Mesodermal cell (in vitro differentiated cells): ENCODE data around the gene CABYR.

ENCODE experiments used
- H3K27ac ChIP-seq: 2 replicates; pipeline ENCODE4 v1.7.0; 2013; ENCODE audit warnings: mild to moderate bottlenecking, low read depth, low read length, moderate library complexity; ENCODE audit not compliant: severe bottlenecking
- H3K36me3 ChIP-seq: 2 replicates; pipeline ENCODE4 v1.7.1; 2013; ENCODE audit warnings: mild to moderate bottlenecking, low read length, moderate library complexity; ENCODE audit not compliant: control insufficient read depth, insufficient read depth
- H3K4me1 ChIP-seq: one replicate; pipeline ENCODE4 v1.7.1; 2013; ENCODE audit warnings: mild to moderate bottlenecking, low read length; ENCODE audit not compliant: insufficient read depth, control insufficient read depth, poor library complexity, severe bottlenecking
- H3K4me3 ChIP-seq: 2 replicates; pipeline ENCODE4 v1.7.0; 2013; ENCODE audit warnings: low read length, control low read depth, mild to moderate bottlenecking; ENCODE audit not compliant: insufficient read depth, poor library complexity, severe bottlenecking; ENCODE audit errors: extremely low read depth
- H3K9me3 ChIP-seq: 2 replicates; pipeline ENCODE4 v1.7.1; 2013; ENCODE audit warnings: mild to moderate bottlenecking, low read length, moderate library complexity; ENCODE audit not compliant: control insufficient read depth
- WGBS, 2 experiments: methylation state at CpG; one replicate each; pipeline ENCODE4 v1.1.5; 2013; ENCODE audit warnings: missing lambda C conversion rate in 2 of 2; ENCODE audit not compliant: insufficient coverage in 2 of 2; 5-methylcytosine and 5-hydroxymethylcytosine counted together

The CABYR gene

DNA sequence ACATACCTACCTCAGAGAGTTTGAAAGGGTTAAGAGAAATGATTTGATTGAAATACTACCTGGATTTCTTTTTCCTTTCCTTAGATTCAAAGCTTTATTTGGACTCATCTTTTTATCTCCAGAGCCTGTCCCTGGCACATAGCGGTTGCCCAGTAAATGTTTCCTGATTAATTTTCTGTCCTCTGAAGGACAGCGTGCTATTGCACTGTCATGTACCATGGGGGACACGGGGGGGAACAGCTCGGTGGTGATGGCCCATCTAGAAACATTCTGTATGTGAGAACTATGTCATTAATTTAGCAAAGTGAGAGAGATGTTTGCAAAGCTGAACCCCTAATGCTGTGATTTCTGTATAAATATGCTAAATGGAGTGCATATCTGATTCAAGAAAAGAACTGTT, 26.4 kb upstream of the CABYR start:
- Histone ChIP-seq H3K4me1 (no peaks in the 10 kb centered on the region), H3K4me3 (no peak overlapping the region), H3K36me3 (no peaks in the 10 kb centered on the region), H3K27ac (no peak overlapping the region), H3K9me3 (no peaks in the 10 kb centered on the region)
- WGBS, 2 experiments, result 94 to 97% methylated on average over 4 of the region's 4 CpGs

DNA sequence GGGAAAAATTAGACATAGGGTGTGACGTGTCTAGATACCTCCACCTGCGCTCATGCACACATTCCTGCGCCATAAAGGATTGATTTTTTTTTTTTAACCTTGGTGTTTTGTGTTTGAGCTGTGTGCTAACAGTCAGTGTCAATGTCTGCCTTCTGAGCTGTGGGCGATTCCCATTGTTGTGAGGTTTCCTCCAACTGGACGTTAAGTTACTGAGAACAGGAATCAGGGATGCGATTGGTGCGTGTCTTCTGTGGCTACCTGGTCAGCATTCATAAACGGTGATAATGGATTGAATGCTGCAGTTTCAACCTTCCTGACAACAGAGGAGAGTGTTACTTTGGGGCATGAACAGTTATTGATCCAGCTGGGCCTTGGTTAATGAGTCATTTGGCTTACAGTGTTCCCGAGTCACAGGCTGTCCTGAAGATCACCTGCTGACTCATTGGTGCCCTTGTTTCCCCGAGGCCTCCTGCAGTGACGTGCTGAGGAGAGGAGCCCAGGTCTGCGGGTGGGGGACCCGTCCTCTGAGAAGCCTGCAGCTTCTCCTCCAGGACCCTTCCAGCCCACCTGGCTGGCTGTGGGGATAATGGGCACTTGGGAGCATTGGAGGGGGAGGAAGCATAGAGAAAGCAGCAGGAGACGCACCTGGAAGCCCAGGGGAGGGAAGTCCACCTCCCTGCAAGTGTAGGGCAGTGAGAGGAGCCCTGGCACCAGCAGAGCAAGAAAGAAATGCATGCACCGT, 25.8 kb upstream of the CABYR start:
- Histone ChIP-seq H3K9me3 (no peaks in the 10 kb centered on the region), H3K36me3 (no peaks in the 10 kb centered on the region), H3K27ac (no peak overlapping the region), H3K4me3 (no peak overlapping the region), H3K4me1 (no peaks in the 10 kb centered on the region)
- 79 to 84% methylated on average over 5 to 12 of the region's 15 CpGs for WGBS, 2 experiments

DNA sequence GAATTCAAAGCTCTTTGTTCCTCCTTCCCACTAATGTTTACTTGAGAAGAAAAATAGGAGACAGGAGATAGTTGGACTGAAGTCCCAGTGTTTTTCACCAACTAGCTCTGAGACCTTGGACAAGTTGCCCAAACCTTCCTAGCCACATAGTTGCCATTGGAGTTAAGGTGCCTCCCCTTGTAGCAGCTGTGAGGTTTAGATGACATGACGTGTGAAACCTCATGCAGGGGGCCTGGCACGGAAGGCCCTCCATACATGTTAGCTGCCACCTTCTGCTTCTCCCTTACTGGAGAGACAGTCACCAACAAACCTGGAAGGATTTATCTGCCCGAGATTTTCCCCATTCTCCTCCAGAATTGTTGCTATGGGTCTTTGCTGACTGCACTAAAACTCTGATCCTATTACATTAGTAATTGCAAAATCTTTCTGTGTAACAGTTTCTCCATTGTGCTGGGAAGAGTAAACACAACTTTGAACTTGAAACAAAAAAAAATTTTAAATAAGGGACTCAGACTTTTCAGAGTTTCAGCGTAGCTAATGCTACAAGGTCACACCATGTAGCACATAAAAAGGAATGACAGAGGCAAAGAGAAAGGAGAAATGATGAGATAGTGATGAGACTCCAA, 23.8 kb upstream of the CABYR start:
- WGBS, 2 experiments, result 81 to 82% methylated on average over 3 to 4 of the region's 4 CpGs
- Histone ChIP-seq H3K27ac (no peak overlapping the region), H3K9me3 (no peaks in the 10 kb centered on the region), H3K36me3 (no peaks in the 10 kb centered on the region), H3K4me1 (no peaks in the 10 kb centered on the region), H3K4me3 (no peak overlapping the region)

DNA sequence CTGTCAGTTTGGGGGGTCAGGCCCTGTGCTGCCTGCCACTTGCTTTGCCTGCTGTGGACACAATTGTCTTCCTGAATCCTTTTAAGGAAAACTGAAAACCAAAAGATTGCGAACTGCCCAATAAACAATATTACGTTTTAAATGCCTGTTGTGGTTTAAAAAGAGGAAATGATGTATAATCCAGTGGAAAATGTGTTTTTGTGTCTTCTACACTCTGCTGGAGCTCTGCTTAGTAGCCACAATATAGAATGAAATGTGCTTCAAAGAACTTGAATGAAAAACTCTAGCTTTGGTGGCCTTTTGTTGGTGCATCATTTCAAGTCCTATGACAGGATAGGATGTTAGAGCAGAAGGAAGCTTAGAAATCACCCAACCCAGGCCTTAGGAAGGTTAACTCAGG, 23.2 kb upstream of the CABYR start:
- no peaks in the 10 kb centered on the region for H3K4me1 ChIP-seq
- no peak overlapping the region for H3K4me3 ChIP-seq
- H3K36me3 ChIP-seq, result no peaks in the 10 kb centered on the region
- H3K27ac ChIP-seq, result no peak overlapping the region
- 100% methylated on average over 2 of the region's 2 CpGs; no CpG with 5 or more reads in 1 of the 2 experiments for WGBS, 2 experiments
- no peaks in the 10 kb centered on the region for H3K9me3 ChIP-seq

DNA sequence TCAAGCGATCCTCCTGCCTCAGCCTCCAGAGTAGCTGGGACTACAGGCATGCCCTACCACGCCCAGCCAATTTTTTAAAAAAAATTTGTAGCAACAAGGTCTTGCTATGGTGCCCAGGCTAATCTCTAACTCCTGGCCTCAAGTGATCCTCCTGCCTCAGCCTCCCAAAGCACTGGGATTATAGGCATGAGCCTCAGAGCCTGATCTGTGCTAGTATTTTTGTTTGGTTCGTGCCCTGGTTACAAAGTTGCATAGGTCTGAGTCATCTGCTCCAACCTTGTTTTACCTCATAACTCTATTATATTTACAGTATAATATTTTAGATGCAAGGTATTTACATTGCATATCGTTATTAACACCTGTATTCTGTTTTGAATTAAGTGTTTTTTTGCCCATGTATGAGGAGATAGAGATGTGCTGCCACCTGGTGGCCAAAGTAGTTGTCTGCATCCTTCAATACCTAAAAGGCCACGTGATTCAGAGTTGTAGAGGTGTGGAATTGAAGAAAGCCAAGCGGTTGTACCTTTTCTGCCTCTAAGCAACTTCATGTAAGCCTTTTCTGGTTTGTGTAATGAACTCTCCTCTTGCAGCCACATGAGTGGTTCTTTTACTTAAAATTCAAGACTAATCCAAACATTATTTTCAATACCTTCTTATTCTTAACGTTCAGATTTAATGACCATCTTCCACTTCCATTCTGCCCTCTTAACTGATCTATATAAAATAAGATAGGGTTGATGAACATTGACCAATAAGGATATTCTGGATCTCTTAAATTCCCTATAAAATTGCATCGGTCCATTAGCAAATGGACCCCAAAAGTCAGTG, 19.9 kb upstream of the CABYR start:
- H3K36me3 ChIP-seq, result no peaks in the 10 kb centered on the region
- H3K4me1 ChIP-seq, result no peaks in the 10 kb centered on the region
- no peaks in the 10 kb centered on the region for H3K9me3 ChIP-seq
- H3K27ac ChIP-seq, result no peak overlapping the region
- 63 to 97% methylated on average over 3 to 4 of the region's 8 CpGs for WGBS, 2 experiments
- no peak overlapping the region for H3K4me3 ChIP-seq

DNA sequence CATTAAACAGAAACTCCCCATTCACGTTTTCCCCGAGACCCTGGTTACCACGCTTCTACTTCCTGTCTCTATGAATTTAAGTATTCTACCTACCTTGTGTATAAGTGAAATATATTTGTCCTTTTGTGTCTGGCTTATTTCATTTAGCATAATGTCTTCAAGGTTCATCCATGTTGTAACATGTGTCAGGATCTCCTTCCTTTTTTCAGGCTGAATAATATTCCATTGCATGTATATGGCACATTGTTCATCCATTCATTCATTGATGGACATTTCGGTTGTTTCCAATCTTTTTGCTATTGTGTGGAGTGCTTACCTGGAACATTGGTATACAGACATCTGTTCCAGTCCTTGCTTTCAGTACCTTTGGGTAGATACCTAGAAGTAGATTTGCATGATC, 18.2 kb upstream of the CABYR start:
- H3K4me3 ChIP-seq, result no peak overlapping the region
- WGBS, 2 experiments, result no CpG with 5 or more reads among the region's 4 CpGs

DNA sequence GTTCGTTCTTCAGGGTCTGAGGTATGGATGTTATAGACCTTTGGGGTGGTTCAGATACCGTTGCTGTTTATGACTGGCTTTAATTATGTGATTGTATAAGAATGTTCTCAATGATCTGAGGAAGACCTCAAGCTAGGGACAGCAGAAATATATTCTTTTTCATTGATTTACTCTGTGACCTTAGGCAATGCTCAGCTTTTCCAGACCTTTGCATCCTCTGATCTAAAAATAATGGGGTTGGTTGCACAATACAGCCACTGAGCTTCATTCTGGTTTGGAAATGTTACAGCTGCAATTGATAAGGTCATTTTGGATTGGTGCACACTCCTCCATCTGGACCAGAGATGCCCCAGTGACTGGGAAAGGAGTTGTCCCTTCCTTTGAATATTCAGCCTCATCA, 17.2 kb upstream of the CABYR start:
- Histone ChIP-seq H3K4me3 (no peak overlapping the region), H3K27ac (no peak overlapping the region), H3K9me3 (no peaks in the 10 kb centered on the region), H3K36me3 (no peaks in the 10 kb centered on the region), H3K4me1 (no peaks in the 10 kb centered on the region)
- WGBS, 2 experiments, result 100% methylated on average over 1 to 2 of the region's 2 CpGs

More for the DNA sequence above, 18.2 kb upstream of the CABYR start:
- Histone ChIP-seq H3K27ac (no peak overlapping the region), H3K36me3 (no peaks in the 10 kb centered on the region), H3K9me3 (no peaks in the 10 kb centered on the region), H3K4me1 (no peaks in the 10 kb centered on the region)

DNA sequence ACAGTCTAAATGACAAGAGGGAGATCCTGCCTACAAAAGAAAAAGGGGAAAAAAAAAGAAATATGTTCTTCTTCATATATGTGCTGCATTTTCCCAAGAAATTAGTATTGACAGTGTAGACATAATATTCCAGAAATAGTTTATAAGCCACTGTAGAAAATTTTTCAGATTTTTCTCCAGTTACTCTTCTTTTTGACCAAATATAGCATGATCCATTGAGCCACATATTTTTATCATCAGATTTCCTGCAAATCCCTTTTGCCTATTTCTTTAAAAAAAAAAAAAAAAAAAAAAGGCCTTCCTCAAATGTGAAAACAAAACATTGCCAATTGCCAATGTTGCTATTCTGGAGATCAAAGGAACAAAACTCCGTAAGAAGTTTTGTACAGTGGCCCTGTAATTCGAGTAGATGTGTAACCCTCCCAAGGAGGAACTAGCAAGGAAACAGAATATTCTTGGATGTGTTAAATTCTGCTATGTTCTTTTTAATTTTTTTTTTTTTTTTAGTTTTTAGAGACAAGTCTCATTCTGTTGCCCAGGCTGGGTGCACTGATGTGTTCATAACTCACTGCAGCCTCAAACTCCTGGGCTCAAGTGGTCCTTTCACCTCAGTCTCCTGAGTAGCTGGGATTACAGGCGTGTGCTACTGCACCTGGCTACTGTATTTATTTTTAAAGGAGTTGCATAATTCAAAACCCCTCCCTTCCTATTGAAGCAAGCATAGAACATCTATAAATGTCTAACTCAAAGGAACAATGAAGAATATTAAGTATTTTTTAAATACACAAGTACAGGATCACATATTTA, 12.5 kb upstream of the CABYR start:
- no peaks in the 10 kb centered on the region for H3K36me3 ChIP-seq
- no peak overlapping the region for H3K4me3 ChIP-seq
- no peaks in the 10 kb centered on the region for H3K9me3 ChIP-seq
- WGBS, 2 experiments, result 91% methylated on average over 2 of the region's 3 CpGs
- H3K4me1 ChIP-seq, result no peaks in the 10 kb centered on the region
- H3K27ac ChIP-seq, result no peak overlapping the region

DNA sequence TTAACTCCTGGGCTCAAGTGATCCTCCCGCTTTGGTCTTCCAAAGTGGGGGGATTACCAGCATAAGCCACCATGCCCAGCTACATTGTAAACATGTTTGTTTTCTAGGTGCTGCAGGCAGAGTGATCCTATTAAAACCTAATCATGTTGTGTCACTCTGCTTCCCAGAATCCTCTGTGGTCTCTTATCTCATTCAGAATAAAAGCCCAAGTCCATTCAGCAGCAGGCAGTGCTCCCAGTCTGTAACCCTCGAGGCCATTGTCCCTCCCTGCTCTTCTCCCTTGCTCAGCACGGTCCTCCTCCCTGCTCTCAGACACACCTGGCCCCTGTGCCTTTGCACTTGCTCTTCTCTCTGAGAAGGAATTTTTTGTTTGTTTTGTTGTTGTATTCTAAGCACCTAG, 11.1 kb upstream of the CABYR start:
- 83 to 100% methylated on average over 1 of the region's 3 CpGs for WGBS, 2 experiments
- no peaks in the 10 kb centered on the region for H3K4me1 ChIP-seq
- no peak overlapping the region for H3K27ac ChIP-seq
- no peaks in the 10 kb centered on the region for H3K9me3 ChIP-seq
- no peaks in the 10 kb centered on the region for H3K36me3 ChIP-seq
- no peak overlapping the region for H3K4me3 ChIP-seq

DNA sequence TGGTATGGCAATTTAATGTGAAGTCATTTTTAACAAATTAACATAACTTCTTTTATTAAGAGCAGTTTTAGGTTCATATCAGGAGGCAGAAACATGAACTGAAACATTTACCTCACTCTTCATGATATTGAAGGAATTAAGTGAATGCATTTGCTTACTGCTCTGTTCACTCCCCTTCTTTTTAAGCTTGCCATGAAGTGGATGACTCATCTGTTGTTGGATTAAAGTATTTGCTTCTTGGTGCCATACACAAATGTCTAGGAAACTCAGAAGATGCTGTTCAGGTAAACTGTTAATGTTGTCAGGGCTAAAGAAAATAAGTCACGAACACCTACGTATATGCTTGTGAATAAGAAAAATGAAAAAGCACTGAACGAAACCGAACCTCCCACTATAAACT, 10.2 kb upstream of the CABYR start:
- no peaks in the 10 kb centered on the region for H3K36me3 ChIP-seq

More for the DNA sequence above, 10.2 kb upstream of the CABYR start:
- Histone ChIP-seq H3K4me1 (no peaks in the 10 kb centered on the region), H3K4me3 (no peak overlapping the region), H3K9me3 (no peaks in the 10 kb centered on the region), H3K27ac (no peak overlapping the region)
- no CpG with 5 or more reads among the region's 4 CpGs for WGBS, 2 experiments
